ENCODE data around the gene ZFP36. TPM values are rescaled to one million over a fixed set of nuclear protein-coding genes. Genes with fewer than 3 reads are reported as not detected.
A peak's percentile ranks its signal among the peaks of the same experiment; 100 is the strongest.

The ZFP36 gene
- total RNA-seq, 6 experiments from 2014 or later, result 30.9 to 81.6 (median 68.5) TPM

- peaks cover 32% of the 10 kb centered on the region for H3K36me3 Mint-ChIP-seq (ENCODE audit: low read depth)
- peak; percentile 97 for DNase-seq
- peak within 1 kb of the TSS; percentile 98 for H3K27ac Mint-ChIP-seq
- no peak for TF ChIP-seq CTCF (IDR thresholded peaks at IDR 0.05)
- peak within 1 kb of the TSS; percentile 100 for H3K4me3 Mint-ChIP-seq
- H3K4me1 Mint-ChIP-seq (ENCODE audit: low read depth), result peaks cover 48% of the 10 kb centered on the region
- peaks cover 6% of the 10 kb centered on the region for H3K9me3 Mint-ChIP-seq
- peaks cover 12% of the 10 kb centered on the region for H3K27me3 Mint-ChIP-seq (ENCODE audit: insufficient read depth)
Measured at GRCh38 chr19:39435499-39436349, 29.1 kb downstream of the ZFP36 start, which contains the start of gene RPS16. RPS16 (minus strand) TSS chr19:39435949; CDS start chr19:39435895, 54 bp downstream.

- Mint-ChIP-seq H3K27ac (peak overlapping the region; percentile 98), H3K27me3 (ENCODE audit: insufficient read depth) (peaks cover 12% of the 10 kb centered on the region), H3K9me3 (peaks cover 6% of the 10 kb centered on the region), H3K36me3 (ENCODE audit: low read depth) (peaks cover 32% of the 10 kb centered on the region), H3K4me3 (peak overlapping the region; percentile 100), H3K4me1 (ENCODE audit: low read depth) (peaks cover 44% of the 10 kb centered on the region)
- TF ChIP-seq CTCF (IDR thresholded peaks at IDR 0.05), result no peak
- no peak for DNase-seq
Measured at GRCh38 chr19:39436350-39436716, 29.7 kb downstream of the ZFP36 start.

GRCh38 chr19:39438270-39438934, 31.8 kb downstream of the ZFP36 start:
- H3K27me3 Mint-ChIP-seq (ENCODE audit: insufficient read depth), result peaks cover 14% of the 10 kb centered on the region
- H3K36me3 Mint-ChIP-seq (ENCODE audit: low read depth), result peaks cover 21% of the 10 kb centered on the region
- no peak overlapping the region for H3K4me3 Mint-ChIP-seq
- TF ChIP-seq CTCF (IDR thresholded peaks at IDR 0.05), result no peak
- peak; percentile 44 for DNase-seq
- H3K4me1 Mint-ChIP-seq (ENCODE audit: low read depth), result peaks cover 38% of the 10 kb centered on the region
- H3K27ac Mint-ChIP-seq, result no peak overlapping the region
- peaks cover 6% of the 10 kb centered on the region for H3K9me3 Mint-ChIP-seq

GRCh38 chr19:39444598-39445195, 38.0 kb downstream of the ZFP36 start:
- peaks cover 3% of the 10 kb centered on the region; the same call in 1 of the 2 replicates for H3K9me3 Mint-ChIP-seq
- peaks cover 7% of the 10 kb centered on the region for H3K27me3 Mint-ChIP-seq (ENCODE audit: insufficient read depth)
- H3K4me1 Mint-ChIP-seq (ENCODE audit: low read depth), result peaks cover 53% of the 10 kb centered on the region
- peak overlapping the region; percentile 96 for H3K4me3 Mint-ChIP-seq
- peaks cover 34% of the 10 kb centered on the region for H3K36me3 Mint-ChIP-seq (ENCODE audit: low read depth)
- TF ChIP-seq CTCF (IDR thresholded peaks at IDR 0.05), result no peak
- H3K27ac Mint-ChIP-seq, result peak overlapping the region; percentile 95
- DNase-seq, result no peak

- peaks cover 34% of the 10 kb centered on the region for H3K36me3 Mint-ChIP-seq (ENCODE audit: low read depth)
- H3K4me3 Mint-ChIP-seq, result peak within 1 kb of the TSS; percentile 96
- peak within 1 kb of the TSS; percentile 95 for H3K27ac Mint-ChIP-seq
- DNase-seq, result peak; percentile 95
- peaks cover 3% of the 10 kb centered on the region; the same call in 1 of the 2 replicates for H3K9me3 Mint-ChIP-seq
- H3K4me1 Mint-ChIP-seq (ENCODE audit: low read depth), result peaks cover 52% of the 10 kb centered on the region
- no peak for TF ChIP-seq CTCF (IDR thresholded peaks at IDR 0.05)
- H3K27me3 Mint-ChIP-seq (ENCODE audit: insufficient read depth), result peaks cover 7% of the 10 kb centered on the region
Measured at GRCh38 chr19:39445196-39446111, 38.8 kb downstream of the ZFP36 start, which contains the start of gene SUPT5H. SUPT5H (plus strand) TSS chr19:39445582; CDS start chr19:39445891, 309 bp downstream.

All from HFFc6 (cell line).